ENCODE measurements around the gene ENPEP.

ENPEP gene

GRCh38 chr4:110520886-110521285 is 44.9 kb downstream of the ENPEP start:
- Histone ChIP-seq H3K9me3 (ENCODE audit: control insufficient read depth, insufficient read depth, low read length) (no peaks in the 10 kb centered on the region), H3K27me3 (ENCODE audit: control insufficient read depth, insufficient read depth, low read length) (no peaks in the 10 kb centered on the region), H3K27ac (ENCODE audit: low read depth, low read length) (no peak overlapping the region), H3K4me3 (ENCODE audit: low read depth, low read length) (no peak overlapping the region), H3K4me1 (ENCODE audit: control insufficient read depth, insufficient read depth, low read length) (peaks cover 4% of the 10 kb centered on the region; the same call in 1 of the 2 replicates), H3K9ac (ENCODE audit: low read depth, low read length) (no peak overlapping the region), H3K36me3 (ENCODE audit: control insufficient read depth, insufficient read depth, low read length) (no peaks in the 10 kb centered on the region)

DNA sequence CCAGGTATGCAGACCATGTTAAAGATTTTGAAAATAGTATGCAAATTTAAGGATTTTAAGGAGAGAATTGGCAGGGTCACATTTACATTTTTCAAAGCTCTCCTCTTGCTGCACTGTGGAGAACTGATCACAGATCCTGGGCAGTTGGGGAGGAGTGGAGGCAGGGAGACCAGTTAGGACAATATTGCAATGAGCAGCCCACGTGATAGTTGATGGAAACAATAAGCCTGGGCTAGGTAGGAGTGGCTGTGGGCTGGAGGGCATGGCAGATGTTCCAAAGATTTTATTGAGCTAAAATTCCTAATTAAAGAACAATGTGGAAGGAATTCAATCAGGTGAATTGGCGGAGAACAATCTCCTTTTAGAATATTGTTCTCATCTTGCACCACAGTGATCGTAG is 50.6 kb downstream of the ENPEP start:
- Histone ChIP-seq H3K36me3 (ENCODE audit: control insufficient read depth, insufficient read depth, low read length) (no peaks in the 10 kb centered on the region), H3K9ac (ENCODE audit: low read depth, low read length) (no peak overlapping the region), H3K9me3 (ENCODE audit: control insufficient read depth, insufficient read depth, low read length) (no peaks in the 10 kb centered on the region), H3K27me3 (ENCODE audit: control insufficient read depth, insufficient read depth, low read length) (no peaks in the 10 kb centered on the region), H3K4me3 (ENCODE audit: low read depth, low read length) (no peak overlapping the region), H3K27ac (ENCODE audit: low read depth, low read length) (no peak overlapping the region), H3K4me1 (ENCODE audit: control insufficient read depth, insufficient read depth, low read length) (no peaks in the 10 kb centered on the region)

GRCh38 chr4:110527156-110527555 is 51.2 kb downstream of the ENPEP start:
- H3K9me3 ChIP-seq (ENCODE audit: control insufficient read depth, insufficient read depth, low read length), result no peaks in the 10 kb centered on the region
- H3K27me3 ChIP-seq (ENCODE audit: control insufficient read depth, insufficient read depth, low read length), result no peaks in the 10 kb centered on the region
- H3K4me1 ChIP-seq (ENCODE audit: control insufficient read depth, insufficient read depth, low read length), result no peaks in the 10 kb centered on the region
- H3K4me3 ChIP-seq (ENCODE audit: low read depth, low read length), result no peak overlapping the region
- no peaks in the 10 kb centered on the region for H3K36me3 ChIP-seq (ENCODE audit: control insufficient read depth, insufficient read depth, low read length)
- H3K27ac ChIP-seq (ENCODE audit: low read depth, low read length), result no peak overlapping the region
- H3K9ac ChIP-seq (ENCODE audit: low read depth, low read length), result no peak overlapping the region

DNA sequence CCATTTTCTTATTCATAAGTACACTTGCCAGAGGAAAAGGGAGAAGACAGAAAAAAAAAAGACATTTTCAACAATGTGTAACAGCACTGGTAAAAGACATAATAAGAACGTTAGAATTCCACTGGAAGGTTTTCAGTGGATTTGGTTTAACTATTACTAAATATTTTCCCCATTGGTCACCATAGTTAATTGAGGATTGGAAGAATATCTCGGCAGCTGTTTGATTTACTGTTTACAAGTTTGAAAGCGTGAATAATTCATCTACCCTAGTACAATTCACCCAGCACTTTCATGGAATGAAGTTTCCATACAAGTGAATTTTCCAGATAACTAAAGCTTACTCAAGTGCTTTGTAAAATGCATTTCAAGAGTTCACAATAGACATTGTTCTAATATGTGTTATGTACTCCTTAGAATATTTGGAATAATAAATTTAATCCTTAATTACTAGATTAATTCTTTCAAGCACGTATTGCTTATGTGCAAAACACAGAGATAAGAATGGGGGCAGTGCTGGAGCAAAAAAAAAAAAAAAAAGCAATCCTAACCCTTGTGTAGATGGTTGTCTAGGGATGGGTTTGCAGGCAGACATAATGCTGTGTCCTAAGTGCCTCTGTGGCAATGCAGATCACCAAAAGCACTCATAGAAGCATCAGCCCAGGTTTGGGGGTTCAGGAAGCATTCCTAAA is 57.1 kb downstream of the ENPEP start:
- Histone ChIP-seq H3K9me3 (ENCODE audit: control insufficient read depth, insufficient read depth, low read length) (no peaks in the 10 kb centered on the region), H3K4me1 (ENCODE audit: control insufficient read depth, insufficient read depth, low read length) (peaks cover 8% of the 10 kb centered on the region; the same call in 1 of the 2 replicates), H3K27ac (ENCODE audit: low read depth, low read length) (no peak overlapping the region), H3K36me3 (ENCODE audit: control insufficient read depth, insufficient read depth, low read length) (no peaks in the 10 kb centered on the region), H3K9ac (ENCODE audit: low read depth, low read length) (no peak overlapping the region), H3K4me3 (ENCODE audit: low read depth, low read length) (no peak overlapping the region), H3K27me3 (ENCODE audit: control insufficient read depth, insufficient read depth, low read length) (no peaks in the 10 kb centered on the region)

- H3K4me3 ChIP-seq (ENCODE audit: low read depth, low read length), result no peak overlapping the region
- no peak overlapping the region for H3K27ac ChIP-seq (ENCODE audit: low read depth, low read length)
- no peaks in the 10 kb centered on the region for H3K36me3 ChIP-seq (ENCODE audit: control insufficient read depth, insufficient read depth, low read length)
- no peak overlapping the region for H3K9ac ChIP-seq (ENCODE audit: low read depth, low read length)
- peaks cover 8% of the 10 kb centered on the region; the same call in 1 of the 2 replicates for H3K4me1 ChIP-seq (ENCODE audit: control insufficient read depth, insufficient read depth, low read length)
- no peaks in the 10 kb centered on the region for H3K9me3 ChIP-seq (ENCODE audit: control insufficient read depth, insufficient read depth, low read length)
- no peaks in the 10 kb centered on the region for H3K27me3 ChIP-seq (ENCODE audit: control insufficient read depth, insufficient read depth, low read length)
These were observed 57.6 kb downstream of the ENPEP start for GRCh38 chr4:110533590-110533910.

- Histone ChIP-seq H3K4me3 (ENCODE audit: low read depth, low read length) (no peak overlapping the region), H3K9me3 (ENCODE audit: control insufficient read depth, insufficient read depth, low read length) (no peaks in the 10 kb centered on the region), H3K27me3 (ENCODE audit: control insufficient read depth, insufficient read depth, low read length) (no peaks in the 10 kb centered on the region), H3K9ac (ENCODE audit: low read depth, low read length) (no peak overlapping the region), H3K36me3 (ENCODE audit: control insufficient read depth, insufficient read depth, low read length) (no peaks in the 10 kb centered on the region), H3K4me1 (ENCODE audit: control insufficient read depth, insufficient read depth, low read length) (peaks cover 8% of the 10 kb centered on the region; the same call in 1 of the 2 replicates), H3K27ac (ENCODE audit: low read depth, low read length) (no peak overlapping the region)
These were observed 58.0 kb downstream of the ENPEP start for GRCh38 chr4:110533940-110534339.

GRCh38 chr4:110540581-110540980 is 64.6 kb downstream of the ENPEP start:
- Histone ChIP-seq H3K27ac (ENCODE audit: low read depth, low read length) (no peak overlapping the region), H3K9me3 (ENCODE audit: control insufficient read depth, insufficient read depth, low read length) (no peaks in the 10 kb centered on the region), H3K4me3 (ENCODE audit: low read depth, low read length) (no peak overlapping the region), H3K9ac (ENCODE audit: low read depth, low read length) (no peak overlapping the region), H3K36me3 (ENCODE audit: control insufficient read depth, insufficient read depth, low read length) (no peaks in the 10 kb centered on the region), H3K27me3 (ENCODE audit: control insufficient read depth, insufficient read depth, low read length) (no peaks in the 10 kb centered on the region), H3K4me1 (ENCODE audit: control insufficient read depth, insufficient read depth, low read length) (no peaks in the 10 kb centered on the region)

- no peaks in the 10 kb centered on the region for H3K36me3 ChIP-seq (ENCODE audit: control insufficient read depth, insufficient read depth, low read length)
- H3K9me3 ChIP-seq (ENCODE audit: control insufficient read depth, insufficient read depth, low read length), result no peaks in the 10 kb centered on the region
- H3K4me1 ChIP-seq (ENCODE audit: control insufficient read depth, insufficient read depth, low read length), result no peaks in the 10 kb centered on the region
- H3K27me3 ChIP-seq (ENCODE audit: control insufficient read depth, insufficient read depth, low read length), result no peaks in the 10 kb centered on the region
- no peak overlapping the region for H3K9ac ChIP-seq (ENCODE audit: low read depth, low read length)
- H3K4me3 ChIP-seq (ENCODE audit: low read depth, low read length), result no peak overlapping the region
- H3K27ac ChIP-seq (ENCODE audit: low read depth, low read length), result no peak overlapping the region
These were observed 65.1 kb downstream of the ENPEP start for GRCh38 chr4:110540982-110541451.

DNA sequence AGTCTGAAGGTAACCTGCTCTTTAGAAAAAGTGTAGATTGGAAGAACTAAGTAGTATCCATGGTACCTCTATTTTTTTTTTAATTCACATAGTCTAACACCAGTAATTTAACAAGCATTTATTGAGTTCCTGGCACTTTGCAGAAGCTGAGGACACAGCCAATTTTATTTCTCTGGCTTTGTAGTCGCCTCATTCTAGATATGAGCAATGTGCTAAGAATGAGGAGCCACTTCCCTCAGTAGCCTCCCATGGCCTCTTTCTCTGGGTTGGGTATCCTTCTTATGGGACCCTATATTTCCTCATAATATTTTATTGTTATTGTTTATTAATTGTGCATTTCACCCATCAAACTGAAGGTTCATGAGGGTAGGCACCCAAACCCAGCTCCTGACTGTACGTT is 67.6 kb downstream of the ENPEP start:
- Histone ChIP-seq H3K9me3 (ENCODE audit: control insufficient read depth, insufficient read depth, low read length) (no peaks in the 10 kb centered on the region), H3K4me3 (ENCODE audit: low read depth, low read length) (no peak overlapping the region), H3K36me3 (ENCODE audit: control insufficient read depth, insufficient read depth, low read length) (no peaks in the 10 kb centered on the region), H3K4me1 (ENCODE audit: control insufficient read depth, insufficient read depth, low read length) (no peaks in the 10 kb centered on the region), H3K27ac (ENCODE audit: low read depth, low read length) (no peak overlapping the region), H3K9ac (ENCODE audit: low read depth, low read length) (no peak overlapping the region), H3K27me3 (ENCODE audit: control insufficient read depth, insufficient read depth, low read length) (no peaks in the 10 kb centered on the region)

- H3K9ac ChIP-seq (ENCODE audit: low read depth, low read length), result no peak overlapping the region
- H3K4me1 ChIP-seq (ENCODE audit: control insufficient read depth, insufficient read depth, low read length), result no peaks in the 10 kb centered on the region
- H3K9me3 ChIP-seq (ENCODE audit: control insufficient read depth, insufficient read depth, low read length), result no peaks in the 10 kb centered on the region
- no peak overlapping the region for H3K4me3 ChIP-seq (ENCODE audit: low read depth, low read length)
- no peak overlapping the region for H3K27ac ChIP-seq (ENCODE audit: low read depth, low read length)
- no peaks in the 10 kb centered on the region for H3K27me3 ChIP-seq (ENCODE audit: control insufficient read depth, insufficient read depth, low read length)
- H3K36me3 ChIP-seq (ENCODE audit: control insufficient read depth, insufficient read depth, low read length), result no peaks in the 10 kb centered on the region
These were observed 68.6 kb downstream of the ENPEP start for GRCh38 chr4:110544594-110544993.

DNA sequence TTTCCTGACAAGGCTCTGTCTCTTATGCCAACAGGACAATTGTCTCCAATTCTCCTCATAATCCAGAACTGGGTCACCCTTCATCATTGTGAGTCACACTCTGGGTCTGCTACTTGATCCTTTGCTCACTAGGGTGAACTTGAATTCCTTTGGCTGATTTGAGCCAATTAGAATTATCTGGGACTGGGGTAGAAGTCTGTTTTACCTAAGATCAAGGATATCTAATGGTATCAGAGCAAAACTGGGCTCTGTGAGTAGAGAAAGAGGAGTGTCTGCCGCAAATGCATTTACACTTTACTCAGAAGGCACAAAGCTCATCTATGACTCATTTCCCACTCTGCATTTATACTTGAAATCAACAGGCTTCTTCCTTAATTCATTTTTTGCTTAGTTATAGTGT is 74.3 kb downstream of the ENPEP start:
- Histone ChIP-seq H3K36me3 (ENCODE audit: control insufficient read depth, insufficient read depth, low read length) (no peaks in the 10 kb centered on the region), H3K27me3 (ENCODE audit: control insufficient read depth, insufficient read depth, low read length) (no peaks in the 10 kb centered on the region), H3K4me1 (ENCODE audit: control insufficient read depth, insufficient read depth, low read length) (no peaks in the 10 kb centered on the region), H3K9ac (ENCODE audit: low read depth, low read length) (no peak overlapping the region), H3K9me3 (ENCODE audit: control insufficient read depth, insufficient read depth, low read length) (no peaks in the 10 kb centered on the region), H3K27ac (ENCODE audit: low read depth, low read length) (no peak overlapping the region), H3K4me3 (ENCODE audit: low read depth, low read length) (no peak overlapping the region)
